Sigmoid colon (tissue), 7 donors: Measurements from ENCODE around the gene ACP2. TPM values are rescaled to one million over a fixed set of nuclear protein-coding genes. Genes with fewer than 3 reads are reported as not detected.

Experiments
- DNase-seq: peaks from one replicate; pipeline ENCODE4 v3.0.0-alpha.2; 2019
- H3K27ac ChIP-seq, 4 donors: fragments of 200-600 bp; sonication (generic); one replicate each; pipeline ENCODE4 v1.5.1; 2016 to 2019; ENCODE audit warnings: mild to moderate bottlenecking in 1 of 4
- H3K27me3 ChIP-seq, 3 donors: fragments of 200-600 bp; sonication (generic); one replicate each; pipeline ENCODE4 v1.5.1; 2019; ENCODE audit warnings: mild to moderate bottlenecking in 1 of 3
- H3K36me3 ChIP-seq, 4 donors: fragments of 200-600 bp; sonication (generic); one replicate each; pipeline ENCODE4 v1.5.1; 2016 to 2019
- H3K4me1 ChIP-seq, 4 donors: fragments of 200-600 bp; sonication (generic); one replicate each; pipeline ENCODE4 v1.5.1; 2017 to 2019
- H3K4me3 ChIP-seq, 4 donors: fragments of 200-600 bp; sonication (generic); one replicate each; pipeline ENCODE4 v1.5.1; 2017 to 2019; ENCODE audit warnings: mild to moderate bottlenecking in 2 of 4, moderate library complexity in 1 of 4
- H3K9me3 ChIP-seq, 4 donors: fragments of 200-600 bp in 3 of 4; sonication (generic) in 3 of 4; one replicate each; pipeline versions ENCODE4 v1.5.1 to v1.6.1; 2013 to 2019
- CTCF ChIP-seq, 4 experiments: fragments of 450-650 bp in 3 of 4; fragments of 200-600 bp in 1 of 4; IDR thresholded peaks; one replicate each; pipeline ENCODE4 v1.5.1; 2016 to 2019; ENCODE audit warnings: antibody characterized with exemption in 4 of 4, mild to moderate bottlenecking in 3 of 4, moderate library complexity in 2 of 4
- EP300 ChIP-seq, 4 donors: sonication (generic); formaldehyde crosslinking; IDR thresholded peaks; one replicate each; pipeline ENCODE4 v1.6.1; 2017; ENCODE audit warnings: antibody characterized with exemption in 4 of 4
- POLR2A ChIP-seq, 2 donors: fragments of 450-650 bp; IDR thresholded peaks; one replicate each; pipeline ENCODE4 v1.6.1; 2016; ENCODE audit warnings: antibody characterized with exemption in 2 of 2, mild to moderate bottlenecking in 2 of 2, moderate library complexity in 2 of 2
- POLR2AphosphoS5 ChIP-seq, 4 donors: sonication (generic); formaldehyde crosslinking; IDR thresholded peaks; one replicate each; pipeline ENCODE4 v1.6.1; 2017; ENCODE audit warnings: antibody characterized with exemption in 4 of 4
- WGBS, 2 donors: extraction: QIAGEN DNeasy Blood & Tissue Kit; methylation state at CpG; one replicate each; pipeline ENCODE4 v1.1.7; 2013; 5-methylcytosine and 5-hydroxymethylcytosine counted together
- intact Hi-C: fragments of 100-400 bp; cut with DNase I; formaldehyde crosslinking; loops from one replicate; pipeline ENCODE4 v1.15.1; 2023
- polyA plus RNA-seq, 3 donors: library from polyadenylated mRNA; stranded (reverse); fragments of 200-250 nt; gene quantifications; one replicate each; pipeline ENCODE4 v1.2.3, GENCODE V29; 2013
- total RNA-seq, 4 donors: library from RNA; depleted of rRNA; stranded (reverse); fragments of >200 nt; gene quantifications; one replicate each; pipeline ENCODE4 v1.1.0, GENCODE V29; 2016
- donor health status: healthy with polysubstance abuse.
- donor health status: Bipolar disorder and iron deficiency.
- donor health status: healthy.

The ACP2 gene
- total and polyA plus RNA-seq, 7 donors: 15.6 to 54.0 (median 31.0) TPM

DNA sequence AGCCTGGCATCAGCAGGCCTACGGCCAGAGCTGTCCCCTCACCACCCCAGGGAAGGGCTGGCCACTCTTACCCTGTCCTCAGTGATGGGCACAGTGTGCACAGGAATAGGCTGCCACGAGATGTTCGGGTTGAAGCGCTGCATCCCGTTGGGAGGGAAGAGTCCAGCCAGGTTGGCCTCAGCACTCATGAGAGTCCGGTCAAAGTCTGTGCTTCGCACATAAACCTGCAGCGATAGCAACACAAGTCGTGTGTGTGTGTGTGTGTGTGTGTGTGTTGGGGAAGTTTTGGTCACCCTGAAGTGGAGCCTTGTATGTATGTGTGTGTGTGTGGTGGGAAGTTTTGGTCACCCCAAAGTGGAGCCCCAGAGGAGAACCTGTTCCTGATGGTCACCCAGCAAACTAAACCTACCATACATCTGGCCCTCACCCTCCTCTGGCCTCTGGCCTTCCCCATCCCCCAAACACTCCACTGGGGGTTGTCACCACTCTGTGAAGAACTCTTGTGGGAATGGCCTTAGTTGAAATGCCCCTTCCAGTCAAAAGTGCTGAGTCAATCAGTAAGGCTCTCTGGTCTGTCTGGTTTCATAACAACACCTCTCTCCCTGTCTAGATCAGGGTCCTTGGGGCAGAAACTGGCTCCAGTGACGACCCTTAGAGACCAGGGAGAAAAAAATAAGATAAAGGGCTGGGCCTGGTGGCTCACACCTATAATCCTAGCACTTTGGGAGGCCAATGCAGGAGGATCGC, 2.8 kb downstream of the ACP2 start:
- Histone ChIP-seq H3K4me1 (peaks cover 0 to 25% (median 23%) of the 10 kb centered on the region in 4 donors), H3K9me3 (no peaks in the 10 kb centered on the region), H3K27ac (no peak overlapping the region), H3K4me3 (no peak overlapping the region), H3K36me3 (peaks cover 26 to 52% (median 42%) of the 10 kb centered on the region in 4 donors), H3K27me3 (no peaks in the 10 kb centered on the region)
- intact Hi-C loops: loop anchor here (5.0 kb wide), 2 partner anchors 58 to 308 kb away; partner anchors contain the start of genes CSTPP1 and PACSIN3
- DNase-seq: no peak
- TF ChIP-seq POLR2A (IDR thresholded peaks at IDR 0.05): no peak
- TF ChIP-seq POLR2AphosphoS5 (IDR thresholded peaks at IDR 0.05): no peak
- no peak for TF ChIP-seq CTCF (IDR thresholded peaks at IDR 0.05)
- no peak for TF ChIP-seq EP300 (IDR thresholded peaks at IDR 0.05)
- WGBS, 2 donors: 89 to 90% methylated on average over 11 of the region's 11 CpGs

- H3K27ac ChIP-seq: peak overlapping the region in 1 of 4 donors; percentile 21
- H3K4me1 ChIP-seq: peaks cover 0 to 23% (median 20%) of the 10 kb centered on the region in 4 donors
- 93% methylated on average over 23 of the region's 23 CpGs for whole genome bisulfite sequencing, 2 donors
- TF ChIP-seq POLR2A (IDR thresholded peaks at IDR 0.05) (no peak), CTCF (IDR thresholded peaks at IDR 0.05) (no peak), EP300 (IDR thresholded peaks at IDR 0.05) (no peak)
- H3K9me3 ChIP-seq: no peaks in the 10 kb centered on the region
- intact Hi-C loops: loop anchor here (5.0 kb wide), 2 partner anchors 57 to 307 kb away; partner anchors contain the start of genes CSTPP1 and PACSIN3
- H3K36me3 ChIP-seq: peaks cover 33 to 63% (median 51%) of the 10 kb centered on the region in 4 donors
- DNase-seq: no peak
- no peak overlapping the region for H3K4me3 ChIP-seq
- H3K27me3 ChIP-seq: no peaks in the 10 kb centered on the region
Measured at GRCh38 chr11:47244448-47245350, 3.9 kb downstream of the ACP2 start.

DNA sequence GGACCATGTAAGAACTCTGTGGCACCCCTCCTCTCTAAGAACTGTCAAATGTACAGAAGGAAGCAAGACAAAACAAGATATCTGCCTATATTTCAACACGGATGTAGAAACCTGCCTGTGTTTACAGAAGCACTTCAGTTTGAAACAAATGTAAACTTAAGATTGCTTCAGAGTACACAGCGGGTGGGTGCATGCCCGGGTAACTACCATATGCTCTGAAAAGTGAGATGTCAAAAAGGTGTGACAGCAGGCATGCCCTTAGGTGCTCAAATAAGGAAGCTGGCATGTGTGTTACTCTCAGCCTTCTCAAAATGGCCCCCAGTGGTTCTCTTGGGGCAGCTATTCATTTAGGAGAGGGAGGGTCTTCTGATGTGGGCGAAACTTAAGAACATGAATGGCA, 5.2 kb downstream of the ACP2 start:
- Histone ChIP-seq H3K4me3 (no peak overlapping the region), H3K27ac (no peak overlapping the region), H3K36me3 (peaks cover 44 to 75% (median 61%) of the 10 kb centered on the region in 4 donors), H3K27me3 (no peaks in the 10 kb centered on the region), H3K9me3 (no peaks in the 10 kb centered on the region), H3K4me1 (peaks cover 0 to 16% (median 15%) of the 10 kb centered on the region in 4 donors)
- intact Hi-C loops: no loop called here
- TF ChIP-seq CTCF (IDR thresholded peaks at IDR 0.05) (no peak), EP300 (IDR thresholded peaks at IDR 0.05) (no peak), POLR2A (IDR thresholded peaks at IDR 0.05) (no peak), POLR2AphosphoS5 (IDR thresholded peaks at IDR 0.05) (no peak)
- 46 to 67% methylated on average over 4 of the region's 4 CpGs for whole genome bisulfite sequencing, 2 donors
- no peak for DNase-seq

- H3K27me3 ChIP-seq: no peaks in the 10 kb centered on the region
- peaks cover 44 to 83% (median 62%) of the 10 kb centered on the region in 4 donors for H3K36me3 ChIP-seq
- H3K27ac ChIP-seq: no peak overlapping the region
- TF ChIP-seq CTCF (IDR thresholded peaks at IDR 0.05) (no peak), POLR2AphosphoS5 (IDR thresholded peaks at IDR 0.05) (no peak), EP300 (IDR thresholded peaks at IDR 0.05) (no peak), POLR2A (IDR thresholded peaks at IDR 0.05) (no peak)
- no peak overlapping the region for H3K4me3 ChIP-seq
- 93 to 95% methylated on average over 21 of the region's 21 CpGs for WGBS, 2 donors
- DNase-seq: no peak
- intact Hi-C loops: no loop called here
- no peaks in the 10 kb centered on the region for H3K9me3 ChIP-seq
- peaks cover 0 to 12% (median 10%) of the 10 kb centered on the region in 4 donors for H3K4me1 ChIP-seq
Measured at GRCh38 chr11:47242596-47243192, 5.9 kb downstream of the ACP2 start.
